Stimulated activated CD4-positive, alpha-beta T cell treated with anti-CD3 and anti-CD28 coated beads, Interleukin-4, amount 100 ng/mL, for 48 hours (primary cell): Measurements from ENCODE around the gene TASOR2.

Experiments used
- DNase-seq, 2 donors: peaks; one replicate each; pipeline ENCODE4 v3.0.0-alpha.2; 2020; ENCODE audit warnings: low read depth in 2 of 2

TASOR2 gene

DNA sequence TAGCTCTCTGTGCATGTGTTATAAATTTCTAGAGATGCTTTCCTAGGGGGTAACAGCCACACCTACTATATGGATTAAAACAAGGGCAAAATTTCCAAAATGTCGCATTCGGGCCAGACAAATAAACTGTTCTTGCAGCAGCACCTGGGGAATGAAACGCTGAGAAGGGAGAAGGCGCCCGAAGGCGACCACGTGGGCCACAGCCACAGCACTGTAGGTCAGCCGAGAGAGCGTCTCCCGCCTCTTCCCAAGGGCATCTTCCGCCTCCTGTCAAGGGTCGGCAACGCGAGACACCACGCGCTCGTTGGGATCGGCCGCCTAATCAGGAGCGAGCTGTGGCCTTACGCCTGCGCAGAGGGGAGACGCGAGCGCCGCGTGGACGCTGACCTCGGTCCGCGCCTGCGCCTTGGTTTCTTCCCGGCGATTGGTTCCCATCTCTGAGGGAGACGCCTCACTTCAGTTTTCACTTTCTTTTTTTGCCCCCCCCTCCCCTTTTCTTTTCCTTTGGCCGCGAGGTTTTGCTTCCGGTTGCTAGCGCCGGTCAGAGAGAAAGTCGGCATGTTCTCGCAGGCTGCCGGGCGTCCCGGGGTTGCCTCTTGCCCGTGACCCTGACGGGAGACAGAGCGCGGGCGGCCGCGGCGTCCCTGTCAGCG, at the start of gene TASOR2:
Gene TASOR2 (plus strand): TSS at position 521 of the 653 bp plus-strand sequence. CDS start 35,805 bp downstream, outside the sequence.
- peak; percentile 93 to 97 for DNase-seq

- DNase-seq, result no peak
Measured at GRCh38 chr10:5634918-5635317, 49.7 kb upstream of the TASOR2 start.

- DNase-seq, result no peak
Measured at GRCh38 chr10:5638494-5638893, 46.1 kb upstream of the TASOR2 start.

DNA sequence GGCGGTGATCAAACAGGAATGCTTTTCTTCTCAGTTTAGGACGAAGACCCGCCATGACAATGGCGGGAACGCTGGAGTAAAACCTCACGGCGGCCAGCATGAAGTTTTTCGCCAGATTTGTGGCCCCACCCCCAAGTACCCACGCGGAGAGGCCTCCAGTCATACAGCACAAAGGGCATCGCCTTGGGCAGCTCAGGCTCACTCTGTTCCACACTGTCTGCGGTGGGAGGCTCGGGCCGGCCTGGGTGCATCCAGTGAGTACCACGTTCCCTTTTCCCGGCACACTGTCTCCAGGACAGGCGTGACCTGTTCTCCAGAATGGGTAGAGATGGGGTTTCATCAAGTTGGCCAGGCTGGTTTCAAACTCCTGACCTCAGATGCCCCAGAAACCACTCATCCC, 45.6 kb upstream of the TASOR2 start:
- no peak for DNase-seq

GRCh38 chr10:5640036-5640435, 44.6 kb upstream of the TASOR2 start:
- DNase-seq, result no peak

GRCh38 chr10:5640501-5640900, 44.1 kb upstream of the TASOR2 start:
- DNase-seq, result no peak

DNA sequence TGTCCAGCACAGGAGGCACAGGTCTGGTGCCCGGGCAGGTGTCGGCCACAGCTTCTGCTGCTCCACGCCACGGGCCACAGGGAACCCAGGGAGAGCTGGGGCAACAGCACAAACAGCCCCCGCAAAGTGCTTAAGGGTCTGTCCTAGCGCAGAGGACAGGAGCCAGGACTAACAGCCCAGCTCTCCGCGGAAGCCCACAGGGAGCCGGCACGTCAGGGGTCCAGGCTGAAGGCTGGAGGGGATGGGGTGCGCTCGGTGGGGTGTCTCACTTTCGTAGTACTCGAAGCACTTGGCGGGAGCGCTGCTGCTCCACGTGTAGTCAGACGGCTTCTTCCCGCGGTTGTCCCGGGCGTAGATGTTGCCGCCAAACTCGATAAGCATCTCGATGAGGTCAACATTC, 43.1 kb upstream of the TASOR2 start:
- no peak for DNase-seq

GRCh38 chr10:5643346-5644067, 41.1 kb upstream of the TASOR2 start:
- DNase-seq, result no peak

DNA sequence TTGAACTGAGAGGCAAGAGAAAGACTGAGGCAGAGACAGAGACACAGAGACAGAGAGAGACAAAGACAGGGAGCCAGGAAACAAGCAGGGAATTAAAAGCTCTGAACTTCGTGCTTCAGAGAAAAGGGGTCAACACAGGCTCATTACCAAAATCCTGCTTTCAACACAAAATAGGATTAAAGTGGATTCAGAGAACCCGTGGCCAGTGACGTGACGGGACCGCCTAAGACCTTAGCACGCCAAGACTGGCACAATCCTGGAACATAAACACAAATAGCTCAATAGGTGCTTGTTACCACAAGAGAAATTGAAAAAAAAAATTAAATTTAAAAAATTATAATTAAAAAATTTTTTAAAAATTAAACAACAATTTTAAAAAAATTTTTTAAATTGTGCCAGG, 39.7 kb upstream of the TASOR2 start:
- no peak for DNase-seq

- no peak for DNase-seq
Measured at GRCh38 chr10:5645375-5645774, 39.3 kb upstream of the TASOR2 start.

DNA sequence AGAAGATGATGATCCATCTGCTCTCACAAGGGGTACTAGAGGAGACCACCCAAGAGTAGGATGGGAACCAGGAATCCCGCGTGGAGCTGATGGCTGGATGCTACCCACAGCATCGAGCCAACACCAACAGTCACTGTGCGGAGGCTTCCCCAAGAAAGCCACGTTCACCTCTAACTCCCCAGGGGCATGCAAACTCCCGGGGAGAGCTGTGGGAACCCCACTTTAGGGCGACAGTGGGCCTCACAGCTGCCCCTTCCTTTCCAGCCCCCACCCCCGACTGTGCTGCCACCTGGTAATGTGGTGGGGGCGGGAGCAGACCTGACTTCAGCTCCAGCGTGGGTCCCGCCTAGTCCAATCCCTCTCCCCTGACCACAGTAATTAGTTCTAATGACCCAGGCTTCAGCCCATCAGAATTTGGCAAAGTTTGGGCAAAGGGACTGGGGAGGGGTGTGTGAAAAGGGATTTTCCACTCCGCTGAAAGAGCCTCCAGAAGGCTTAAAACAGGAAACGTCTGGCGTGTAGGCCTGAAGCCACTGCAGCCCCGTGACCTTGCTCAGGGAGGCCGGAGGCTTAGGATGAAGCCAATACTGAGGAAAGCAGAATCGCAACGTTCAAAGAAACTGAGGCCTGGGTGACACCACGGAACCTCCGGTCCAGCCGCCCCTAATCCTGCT, 38.6 kb upstream of the TASOR2 start:
- no peak for DNase-seq

DNA sequence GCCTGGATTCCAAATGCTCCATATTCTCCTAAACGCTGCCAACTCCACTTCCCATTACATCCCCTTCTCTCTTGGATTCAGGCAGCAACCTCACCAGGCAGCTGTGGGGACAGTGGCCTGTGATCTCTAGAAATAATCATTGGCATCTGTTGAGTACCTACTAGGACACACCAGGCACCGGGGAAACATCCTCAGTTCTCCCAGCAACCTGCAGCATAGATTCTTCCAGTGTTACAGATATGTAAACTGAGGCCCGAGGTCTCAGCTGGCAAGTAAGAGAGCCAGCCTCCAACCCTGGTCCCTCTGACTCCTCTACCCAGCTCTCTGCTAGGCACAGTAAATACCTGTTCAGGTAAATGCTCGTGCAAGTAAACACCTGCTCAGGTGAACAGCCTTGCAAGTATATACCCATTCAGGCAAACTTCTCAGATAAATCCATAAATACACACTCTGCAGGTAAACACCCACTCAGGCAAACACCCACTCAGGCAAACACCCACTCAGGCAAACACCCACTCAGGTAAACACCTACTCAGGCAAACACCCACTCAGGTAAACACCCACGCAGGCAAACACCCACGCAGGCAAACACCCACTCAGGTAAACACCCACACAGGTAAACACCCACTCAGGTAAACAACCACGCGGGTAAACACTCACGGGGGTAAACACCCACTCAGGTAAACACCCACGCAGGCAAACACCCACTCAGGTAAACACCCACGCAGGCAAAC, 37.0 kb upstream of the TASOR2 start:
- no peak for DNase-seq

GRCh38 chr10:5648494-5649457, 35.9 kb upstream of the TASOR2 start:
- DNase-seq, result no peak

DNA sequence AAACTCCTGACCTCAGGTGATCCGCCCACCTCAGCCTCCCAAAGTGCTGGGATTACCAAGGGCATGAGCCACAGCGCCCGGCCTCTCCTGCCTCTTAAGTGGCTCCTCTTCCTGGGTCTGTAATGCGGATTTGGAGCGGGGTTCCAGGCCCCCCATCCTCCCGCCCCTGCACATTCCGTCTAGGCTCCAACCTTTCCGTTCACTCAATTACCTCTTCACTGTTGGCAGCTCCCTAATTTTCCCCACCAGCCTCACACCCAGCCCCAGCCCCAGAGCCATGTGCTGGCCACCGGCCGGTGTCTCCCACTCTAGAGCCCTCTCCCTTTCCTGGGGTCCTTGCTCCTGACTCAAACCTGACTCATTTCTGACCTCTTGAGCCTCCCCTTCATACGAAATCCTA, 34.9 kb upstream of the TASOR2 start:
- no peak for DNase-seq

DNA sequence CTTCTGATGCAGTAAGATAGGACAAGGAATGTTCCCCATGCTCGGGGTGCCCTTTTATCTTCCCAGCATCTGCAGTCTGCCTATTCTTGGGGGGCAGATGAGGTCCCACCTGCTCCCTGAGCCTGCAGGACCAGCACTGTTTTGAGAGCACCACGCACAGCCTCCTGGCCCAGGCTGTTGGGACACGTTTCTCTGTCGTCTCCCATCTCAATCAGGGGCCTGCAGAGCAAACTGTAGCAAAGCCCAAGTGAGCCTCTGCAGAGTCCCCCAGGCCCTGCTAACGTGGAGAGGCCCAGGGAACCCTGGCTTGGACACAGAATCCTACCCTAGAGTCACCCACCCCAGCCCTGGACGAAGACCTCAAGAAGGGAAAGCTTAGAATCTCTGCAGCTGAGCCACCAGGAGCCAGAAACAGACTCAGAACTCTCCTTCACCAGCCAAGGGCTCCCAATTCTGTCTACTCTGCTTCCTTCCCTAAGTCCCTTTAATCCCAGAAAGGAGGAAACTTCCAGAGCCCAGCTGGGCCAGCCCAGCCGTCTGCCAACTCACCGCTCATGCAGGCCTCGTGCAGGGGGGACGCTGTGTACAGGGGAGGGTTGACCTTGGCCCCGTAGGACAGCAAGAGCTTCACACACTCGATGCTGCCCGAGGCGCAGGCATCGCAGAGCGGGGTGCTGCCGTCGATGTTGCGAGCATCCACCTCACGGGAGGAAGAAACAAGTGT, 33.8 kb upstream of the TASOR2 start:
- DNase-seq, result no peak

GRCh38 chr10:5651388-5651764, 33.3 kb upstream of the TASOR2 start:
- no peak for DNase-seq

- no peak for DNase-seq
Measured at GRCh38 chr10:5652746-5653145, 31.9 kb upstream of the TASOR2 start.

DNA sequence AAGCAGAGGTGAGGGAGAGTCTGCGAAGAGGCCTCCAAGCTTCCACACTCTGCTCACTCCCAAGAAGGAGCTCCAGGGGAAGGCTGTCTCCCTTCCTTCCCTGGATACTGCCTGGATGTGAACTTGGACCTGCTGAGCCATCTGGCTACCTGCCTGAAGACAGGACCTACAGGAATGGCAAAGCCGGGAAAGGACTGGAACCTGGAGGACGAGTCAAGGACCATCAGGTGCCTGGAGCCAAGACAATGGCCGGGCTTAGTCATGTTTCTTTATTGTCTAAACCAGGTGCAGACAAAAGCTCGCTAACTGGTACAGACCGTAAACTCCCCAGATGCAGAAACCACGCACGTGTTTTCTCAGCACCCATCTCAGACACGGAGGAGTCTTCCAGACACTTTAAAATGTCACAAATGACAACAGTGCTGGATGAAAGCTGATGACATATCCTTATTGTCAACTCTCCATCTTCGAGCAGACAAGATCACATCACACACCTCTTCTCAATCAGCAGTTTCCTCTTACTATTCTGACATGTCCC, 30.4 kb upstream of the TASOR2 start:
- DNase-seq, result no peak

DNA sequence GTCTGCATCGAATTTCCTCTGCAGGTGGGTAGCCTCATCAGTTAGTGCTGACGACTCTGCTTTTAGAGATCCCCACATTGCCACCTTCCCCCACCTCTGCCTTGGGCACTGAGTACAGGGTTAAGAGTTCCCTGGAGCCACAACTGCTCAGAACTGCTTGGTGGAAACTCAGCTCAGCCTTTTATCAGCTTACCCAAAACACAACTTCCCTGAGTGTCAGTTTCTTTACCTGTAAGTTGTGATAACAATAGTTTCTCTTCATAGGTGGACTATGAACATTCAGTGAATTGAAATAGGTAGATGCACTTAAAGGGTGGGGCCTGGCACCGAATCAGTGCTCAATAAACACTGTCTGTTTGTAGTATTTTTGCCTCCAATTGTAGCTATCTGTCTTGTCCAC, 29.5 kb upstream of the TASOR2 start:
- DNase-seq, result no peak
